Measurements from ENCODE around the gene GRK6. TPM values are rescaled to one million over a fixed set of nuclear protein-coding genes. Genes with fewer than 3 reads are reported as not detected.
A peak's percentile ranks its signal among the peaks of the same experiment; 100 is the strongest.

Gene GRK6
- total RNA-seq, 1 experiment from 2014 or later, result 75.2 TPM

GRCh38 chr5:177427211-177427822 lies 841 bp downstream of the GRK6 start:
- peak overlapping the region; percentile 77 to 85 for H3K4me3 Mint-ChIP-seq
- H2BK5ac ChIP-seq (ENCODE audit: insufficient read length, low read length), result no peak overlapping the region
- H3K4ac ChIP-seq (ENCODE audit: low read depth, low read length), result no peak overlapping the region
- H3K4me2 ChIP-seq (ENCODE audit: insufficient read depth, insufficient read length, low read length), result peak overlapping the region; percentile 70
- H3K14ac ChIP-seq (ENCODE audit: insufficient read depth, low read length), result peak overlapping the region; percentile 93
- no peak overlapping the region for H3K27ac ChIP-seq (ENCODE audit: insufficient read length, low read depth, low read length)
- H4K5ac ChIP-seq (ENCODE audit: insufficient read length, low read depth, low read length), result no peak overlapping the region
- no peak overlapping the region for H3T11ph ChIP-seq (ENCODE audit: low read length)
- H3K79me1 ChIP-seq (ENCODE audit: insufficient read depth, low read depth, low read length, poor library complexity, severe bottlenecking), result no peaks in the 10 kb centered on the region
- H2BK12ac ChIP-seq (ENCODE audit: insufficient read length, low read depth, low read length), result no peak overlapping the region
- H3K27me3 Mint-ChIP-seq (ENCODE audit: low read depth), result peaks cover 5% of the 10 kb centered on the region; the same call in 1 of the 2 replicates
- H3K9ac ChIP-seq (ENCODE audit: extremely low read depth, insufficient read length, low read length), result peak overlapping the region; percentile 71
- H3K56ac ChIP-seq (ENCODE audit: insufficient read length, low read depth, low read length), result no peak overlapping the region
- H3K27ac Mint-ChIP-seq, result peak overlapping the region in 1 of 3 experiments; percentile 57; a peak in 2 of 7 replicates
- H4K8ac ChIP-seq (replicated peaks; ENCODE audit: insufficient read length, low read depth, low read length), result no peak overlapping the region
- H2BK20ac ChIP-seq (ENCODE audit: low read depth, low read length, poor library complexity, severe bottlenecking), result no peak overlapping the region
- H3K18ac ChIP-seq (ENCODE audit: insufficient read length, low read depth, low read length), result no peak overlapping the region
- H3K4me1 Mint-ChIP-seq, result peaks cover 18 to 29% of the 10 kb centered on the region in 2 experiments
- no peaks in the 10 kb centered on the region for H4K20me1 ChIP-seq (ENCODE audit: control insufficient read depth, insufficient read depth, insufficient read length)
- H2BK15ac ChIP-seq (ENCODE audit: low read depth, low read length), result no peak overlapping the region
- no peak overlapping the region for H2AFZ ChIP-seq (ENCODE audit: low read length)
- H2AK5ac ChIP-seq (ENCODE audit: insufficient read length, low read length), result no peak overlapping the region
- H3K4me1 ChIP-seq (ENCODE audit: insufficient read depth, low read length), result no peaks in the 10 kb centered on the region; the same call in 1 of the 2 replicates
- peaks cover 2 to 20% (median 18%) of the 10 kb centered on the region in 3 experiments; a peak in 6 of 7 replicates for H3K36me3 Mint-ChIP-seq (ENCODE audit: insufficient read depth in 1 of 3, low read depth in 3 of 3)
- H3K9me3 ChIP-seq (ENCODE audit: control insufficient read depth, low read depth, low read length), result no peaks in the 10 kb centered on the region
- no peak for DNase-seq
- no CpG with 5 or more reads among the region's 11 CpGs for WGBS (ENCODE audit: extremely low coverage, insufficient read length, low lambda C conversion rate)
- H3K9me3 Mint-ChIP-seq, result no peaks in the 10 kb centered on the region
- no peak overlapping the region for H3K23ac ChIP-seq (ENCODE audit: insufficient read length, low read depth, low read length)
- no peaks in the 10 kb centered on the region; the same call in 1 of the 2 replicates for H3K79me2 ChIP-seq (ENCODE audit: insufficient read depth, low read length)
- no peaks in the 10 kb centered on the region for H3K27me3 ChIP-seq (ENCODE audit: insufficient read depth, low read length)
- H2BK120ac ChIP-seq (ENCODE audit: low read depth, low read length, poor library complexity, severe bottlenecking), result no peak overlapping the region
- TF ChIP-seq CTCF (conservative IDR thresholded peaks at IDR 0.05), result no peak
- H3K23me2 ChIP-seq (ENCODE audit: insufficient read length, low read depth, low read length, poor library complexity, severe bottlenecking), result peaks cover 4% of the 10 kb centered on the region
- no peak overlapping the region for H4K91ac ChIP-seq (ENCODE audit: insufficient read length, low read depth, low read length)
